GM19035 (cell line): ENCODE data around the gene ASCL3.
"Not testable (repeated sequence)": the region's sequence is repeated elsewhere in the genome, so short reads cannot be mapped to it uniquely, and the experiment has no call there.

Experiments
- ATAC-seq: cut with Tn5 transposase; IDR thresholded peaks from one replicate; pipeline ENCODE4 v1.9.1; 2021; ENCODE audit not compliant: unreplicated experiment

ASCL3 gene

DNA sequence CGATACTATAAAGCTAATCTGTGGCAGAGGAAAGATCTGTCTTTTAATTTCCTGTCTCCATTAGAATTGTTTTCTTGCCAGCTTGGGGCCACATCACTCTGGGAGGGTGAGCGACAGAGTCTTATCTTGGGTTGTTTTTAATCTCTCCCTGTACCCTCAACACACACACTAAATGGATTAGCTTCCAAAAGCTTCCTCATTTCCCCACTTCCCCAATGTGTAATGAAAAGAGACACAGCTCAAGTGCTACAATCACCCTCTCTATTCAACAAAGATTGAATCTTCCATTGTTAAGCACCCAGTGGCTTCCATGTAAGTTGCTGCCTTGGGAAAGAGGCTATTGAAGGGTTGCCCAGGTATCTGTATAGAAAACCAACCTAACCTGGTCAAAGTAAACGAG is 6.1 kb upstream of the ASCL3 start:
- ATAC-seq, result no peak

DNA sequence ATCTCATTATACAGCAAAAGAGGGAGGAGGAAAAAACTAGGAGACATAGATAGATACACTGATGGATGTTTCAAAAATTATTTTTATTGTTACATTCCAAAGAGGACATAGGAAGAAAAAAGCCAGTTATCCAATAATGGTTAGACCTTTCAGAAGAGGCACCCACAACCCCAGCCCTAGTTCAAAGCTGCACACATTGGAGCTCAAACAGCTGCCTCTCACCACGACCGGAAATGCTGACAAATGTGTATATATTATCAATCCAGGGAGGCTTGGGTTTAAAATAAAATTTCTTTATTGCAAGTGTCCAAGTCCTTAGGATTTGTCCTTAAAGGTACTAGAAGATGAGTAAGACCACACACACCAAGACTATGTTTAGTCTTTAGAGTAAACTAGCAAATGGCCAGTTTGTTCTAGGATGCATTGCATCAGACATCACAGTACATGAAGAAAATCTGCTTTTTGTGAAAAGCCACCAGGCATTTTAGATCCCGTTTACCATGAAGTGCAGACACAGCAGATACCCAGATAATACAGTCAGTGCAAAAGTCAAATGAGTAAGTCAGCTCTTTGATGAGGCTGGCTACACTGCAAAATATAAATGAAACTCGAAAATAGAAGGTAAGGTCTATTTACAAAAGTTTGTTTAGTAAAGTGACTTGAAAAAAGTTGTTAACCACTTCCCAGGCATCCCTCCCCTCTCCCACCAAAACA is 4.6 kb upstream of the ASCL3 start:
- ATAC-seq, result no peak

DNA sequence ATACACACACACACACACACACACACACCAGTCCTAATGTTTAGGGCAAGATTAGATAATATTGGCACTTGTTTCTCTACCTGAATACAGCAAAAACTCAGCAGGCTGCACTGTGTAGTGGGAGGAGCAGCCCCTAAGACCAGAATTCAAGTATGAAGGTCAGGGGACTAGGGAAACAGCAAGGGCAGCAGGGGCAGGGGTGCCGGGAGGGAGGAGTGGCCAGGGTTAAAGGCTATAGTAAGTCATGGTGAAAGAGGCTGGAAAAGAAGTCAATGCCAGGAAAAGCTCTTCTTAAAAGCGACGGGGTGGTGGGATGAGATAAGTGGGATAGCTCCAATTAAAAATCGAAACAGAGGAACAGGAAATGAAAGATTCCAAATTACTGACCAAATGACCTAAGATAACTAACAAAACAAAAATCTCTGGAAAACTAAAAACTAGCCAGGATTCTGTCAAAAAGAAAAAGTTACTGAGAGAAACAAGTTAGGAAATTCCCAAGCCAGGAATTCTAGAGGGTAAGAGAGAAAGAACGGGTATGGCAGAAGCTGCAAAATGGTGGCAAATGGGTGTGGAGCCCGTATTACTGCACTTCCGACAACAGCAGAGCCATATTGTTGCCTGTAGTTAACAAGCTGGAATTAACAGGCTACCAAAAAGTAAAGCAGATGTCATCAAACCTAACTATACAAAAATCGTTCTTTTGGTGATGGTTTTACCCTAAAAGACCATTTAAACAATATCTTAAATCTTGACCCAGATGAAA is 1.3 kb downstream of the ASCL3 start:
- no peak for ATAC-seq

DNA sequence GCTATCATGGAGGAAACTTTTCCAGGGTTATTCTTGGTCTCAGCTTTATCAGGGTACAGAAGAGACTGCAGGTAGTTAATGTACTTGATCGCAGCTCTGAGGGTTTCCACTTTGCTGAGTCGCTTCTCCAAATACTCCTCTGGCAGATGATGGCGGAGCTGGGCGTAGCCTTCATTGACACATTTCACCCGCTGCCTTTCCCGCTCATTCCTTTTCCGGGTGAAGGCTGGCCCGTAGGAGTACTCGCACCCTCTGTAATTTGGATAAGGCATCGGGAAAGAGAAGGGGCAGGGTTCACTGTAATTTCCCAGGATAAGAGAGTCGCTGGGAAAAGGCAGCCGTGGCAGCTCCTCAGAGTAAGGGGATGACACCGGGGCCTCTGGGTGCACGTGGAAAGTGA is 5.2 kb downstream of the ASCL3 start:
- no peak for ATAC-seq

DNA sequence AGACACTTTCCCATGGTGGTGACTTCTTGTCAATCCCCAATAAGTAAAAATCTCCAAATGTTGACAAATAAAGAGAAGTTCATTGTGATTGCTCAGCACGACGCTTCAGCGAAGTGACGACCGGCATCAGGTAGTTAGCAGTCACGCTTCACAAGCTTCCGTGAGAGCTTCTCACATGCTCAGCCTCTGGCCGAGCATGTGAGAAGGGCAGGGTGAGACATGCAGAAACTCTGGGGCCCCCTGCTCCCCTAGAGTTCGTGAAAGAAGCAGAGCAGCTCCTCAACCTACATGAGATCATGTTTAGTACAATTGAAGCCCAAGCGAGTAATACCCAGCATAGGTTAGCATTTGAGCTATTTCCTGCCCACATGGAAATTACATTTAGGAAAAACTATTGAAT is 5.7 kb downstream of the ASCL3 start:
- no peak for ATAC-seq

DNA sequence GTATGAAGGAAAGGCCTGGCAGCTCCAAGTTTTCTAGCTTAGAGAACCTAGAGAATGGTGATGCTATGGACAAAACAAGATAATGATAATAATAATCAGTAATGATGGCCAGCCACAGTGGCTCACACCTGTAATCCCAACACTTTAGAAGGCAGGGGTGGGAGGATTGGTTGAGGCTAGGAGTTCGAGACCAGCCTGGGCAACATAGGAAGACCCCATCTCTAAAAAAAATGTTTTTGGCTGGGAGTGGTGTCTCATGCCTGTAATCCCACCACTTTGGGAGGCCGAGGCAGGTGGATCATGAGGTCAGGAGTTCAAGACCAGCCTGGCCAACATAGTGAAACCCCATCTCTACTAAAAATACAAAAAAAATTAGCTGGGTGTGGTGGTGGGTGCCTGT is 7.0 kb downstream of the ASCL3 start:
- ATAC-seq, result not testable (repeated sequence)

DNA sequence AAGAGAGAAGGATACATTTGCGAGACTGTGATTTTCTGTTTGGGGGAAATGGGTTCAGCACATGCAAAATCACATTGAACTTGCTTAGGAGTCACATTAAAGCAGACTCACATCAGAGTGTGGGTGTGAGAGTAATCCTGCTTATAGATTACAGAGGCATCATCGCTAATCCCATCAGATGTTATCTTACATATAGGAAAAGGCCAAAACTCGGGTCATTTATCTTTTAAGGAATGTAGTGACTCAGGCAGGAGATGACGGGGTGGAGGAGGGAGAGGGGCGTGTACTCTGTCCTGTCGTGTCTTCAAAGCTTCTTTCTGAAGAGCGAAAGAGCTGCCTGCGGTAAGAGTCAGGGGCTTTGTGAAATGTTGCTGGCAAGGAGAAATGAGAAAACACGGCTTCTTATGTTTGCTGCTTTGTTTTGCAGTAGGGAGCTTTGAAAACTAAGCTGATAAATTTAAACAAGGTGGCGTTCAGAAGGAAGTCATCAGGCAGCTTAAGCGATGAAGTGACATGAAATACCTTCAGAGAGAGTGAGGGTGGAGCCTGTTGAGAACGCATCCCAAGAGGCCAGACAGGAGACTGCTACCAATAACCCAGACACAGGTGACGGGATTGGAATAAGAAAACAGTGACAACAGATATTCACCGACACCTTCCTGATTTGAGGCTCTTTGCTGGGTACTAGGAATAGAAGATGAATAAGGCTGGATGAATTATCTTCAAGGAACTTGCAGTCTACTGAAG is 7.9 kb downstream of the ASCL3 start:
- ATAC-seq, result no peak

DNA sequence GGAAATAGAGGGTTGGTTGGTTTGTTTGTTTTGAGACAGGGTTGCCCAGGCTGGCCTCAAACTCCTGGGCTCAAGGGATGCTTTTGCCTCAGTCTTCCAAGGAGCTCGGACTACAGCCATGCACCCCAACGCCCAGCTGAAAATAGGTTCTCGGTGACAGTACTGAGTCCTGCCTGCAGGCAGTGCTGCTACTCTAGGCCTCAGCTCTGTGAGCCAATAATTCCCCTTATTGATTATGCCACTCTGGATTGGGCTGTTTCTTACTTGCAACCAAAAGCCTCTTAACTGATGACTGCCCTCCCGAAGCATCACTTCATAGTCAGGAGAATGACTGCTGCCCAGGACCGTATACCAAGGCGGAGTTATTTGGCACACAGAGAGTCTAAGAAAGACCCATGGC is 8.9 kb downstream of the ASCL3 start:
- no peak for ATAC-seq

DNA sequence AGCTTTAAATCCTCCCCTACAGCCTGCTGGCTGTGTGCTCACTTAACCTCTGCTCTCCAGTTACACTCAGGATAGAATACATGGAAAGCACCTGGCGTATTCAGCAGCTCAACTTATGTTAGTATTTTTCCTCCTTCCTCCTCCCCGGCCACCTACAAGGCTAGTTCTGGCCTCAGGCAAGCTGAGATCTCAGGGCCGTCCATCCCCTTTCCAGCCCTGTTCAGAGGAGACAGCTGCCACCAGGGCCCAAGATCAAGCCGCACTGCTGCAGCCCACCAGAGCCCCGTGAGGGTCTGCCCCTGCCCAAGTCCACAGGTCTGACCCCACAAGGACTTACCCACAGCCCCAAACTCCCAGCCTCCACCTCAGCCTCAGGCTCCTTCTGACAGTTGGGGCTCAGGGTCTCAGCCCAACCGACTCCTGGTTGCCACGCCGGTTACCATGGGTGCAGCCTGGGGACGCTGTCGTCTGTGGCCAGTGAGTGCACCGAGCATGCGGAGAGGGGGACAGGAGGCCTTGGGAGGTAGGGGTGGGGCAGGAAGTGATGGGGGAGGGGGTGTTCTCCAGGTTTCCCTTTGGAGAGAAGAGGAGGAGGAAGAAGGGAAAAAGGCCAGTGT is 10.1 kb downstream of the ASCL3 start, which contains the start of gene C11orf16:
C11orf16 (minus strand) TSS at position 384 of the 617 bp plus-strand sequence. CDS start 639 bp downstream, outside the sequence.
- no peak for ATAC-seq

DNA sequence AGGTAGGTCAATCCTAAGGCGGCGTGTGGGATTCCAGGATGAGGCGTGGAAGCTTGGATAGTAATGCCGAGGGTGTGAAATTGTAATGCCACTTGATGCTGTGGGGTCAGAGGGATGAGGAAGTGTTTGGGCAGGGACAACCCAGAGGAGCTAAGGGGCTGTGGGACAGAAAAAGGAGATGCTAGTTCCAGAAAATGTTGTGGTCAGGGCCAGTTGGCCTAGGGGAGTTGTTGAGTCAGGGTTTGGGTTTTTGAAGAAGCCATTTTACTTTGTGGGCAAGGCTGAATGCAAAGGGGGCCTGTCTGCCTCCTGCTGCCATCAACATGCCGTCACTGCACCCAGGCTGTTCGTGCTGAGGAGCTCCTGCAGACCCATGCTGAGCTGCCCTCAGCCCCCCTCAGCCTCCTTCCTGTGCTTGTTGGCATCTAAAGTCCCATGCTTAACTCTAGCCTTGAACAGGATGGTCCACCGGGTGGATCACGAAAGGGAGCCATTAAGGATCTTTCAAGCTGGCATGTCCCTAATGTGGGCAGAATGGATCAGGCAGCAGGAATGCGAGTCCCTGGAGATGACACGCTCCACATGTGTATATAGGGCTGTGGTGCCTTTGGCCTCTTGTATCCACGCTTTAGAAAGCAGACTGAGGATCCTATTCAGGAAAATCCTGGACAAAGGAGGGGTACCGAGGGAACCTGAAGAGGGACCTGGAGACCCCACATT is 12.2 kb downstream of the ASCL3 start:
- ATAC-seq, result no peak

DNA sequence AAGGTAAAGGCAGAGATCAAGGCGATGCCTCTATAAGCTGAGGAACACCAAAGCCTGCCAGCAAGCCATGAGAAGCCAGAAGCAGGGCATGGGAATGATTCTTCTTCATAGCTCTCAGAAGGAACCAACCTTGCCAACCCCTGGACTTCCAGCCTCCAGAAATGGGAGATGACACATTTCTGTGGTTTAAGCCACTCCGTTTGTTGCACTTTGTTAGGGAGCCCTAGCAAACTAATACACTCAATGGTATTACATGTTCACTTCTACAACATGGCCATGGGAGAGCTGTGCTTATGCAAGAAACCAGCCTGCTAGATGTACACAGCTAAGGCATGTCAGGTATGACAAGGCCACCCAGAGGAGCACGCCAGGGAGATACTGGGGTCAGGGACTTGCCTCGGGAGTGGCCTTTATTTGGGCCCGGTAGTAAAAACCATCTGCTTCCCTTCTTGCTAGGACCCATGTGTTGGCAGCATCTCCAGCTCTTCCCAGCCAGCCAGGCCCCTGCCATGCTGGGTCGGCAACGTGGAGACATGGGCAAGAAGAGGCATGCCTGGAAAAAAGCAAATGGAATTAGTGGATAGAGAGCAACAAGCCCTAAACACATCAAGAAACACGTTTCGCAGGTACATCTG is 13.7 kb downstream of the ASCL3 start:
- ATAC-seq, result no peak

DNA sequence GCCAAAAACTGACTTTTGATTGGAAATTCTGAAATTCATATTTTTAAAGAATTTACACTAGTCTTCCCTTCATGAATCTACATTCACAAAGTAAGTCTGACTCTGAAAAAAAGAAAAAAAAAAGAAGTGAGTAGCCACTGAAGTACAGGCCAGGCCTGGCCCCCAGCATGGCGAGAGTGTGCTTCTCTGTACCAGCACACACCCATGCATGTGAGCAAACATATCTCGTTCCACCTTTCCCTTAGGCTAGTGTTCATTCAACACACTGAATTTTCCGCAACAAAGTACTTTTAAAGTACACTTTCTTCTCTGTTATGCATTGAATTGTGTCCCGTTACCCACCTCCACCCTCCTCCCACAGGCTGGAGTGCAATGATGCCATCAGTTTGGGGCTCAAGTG is 14.6 kb downstream of the ASCL3 start:
- ATAC-seq, result no peak

DNA sequence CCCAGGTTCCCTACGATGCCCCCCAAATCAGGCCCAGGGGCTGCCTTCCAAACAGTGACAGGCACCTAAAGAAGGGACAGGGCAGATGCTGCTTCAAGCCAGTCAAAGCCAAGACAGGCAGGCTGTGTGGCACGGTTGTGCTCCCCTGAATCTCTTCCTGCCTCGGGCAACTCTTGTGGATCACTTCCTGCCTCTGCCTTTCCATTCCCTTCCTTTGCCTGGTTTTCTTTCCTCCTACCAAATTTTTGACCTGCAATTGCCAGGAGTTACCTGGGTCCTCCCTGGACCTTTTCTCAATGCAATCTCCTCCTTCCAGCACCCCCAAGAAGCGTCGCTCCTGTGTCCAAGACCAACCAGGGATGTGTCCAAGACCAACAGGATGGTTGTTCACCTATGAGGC is 15.6 kb downstream of the ASCL3 start:
- ATAC-seq, result no peak

DNA sequence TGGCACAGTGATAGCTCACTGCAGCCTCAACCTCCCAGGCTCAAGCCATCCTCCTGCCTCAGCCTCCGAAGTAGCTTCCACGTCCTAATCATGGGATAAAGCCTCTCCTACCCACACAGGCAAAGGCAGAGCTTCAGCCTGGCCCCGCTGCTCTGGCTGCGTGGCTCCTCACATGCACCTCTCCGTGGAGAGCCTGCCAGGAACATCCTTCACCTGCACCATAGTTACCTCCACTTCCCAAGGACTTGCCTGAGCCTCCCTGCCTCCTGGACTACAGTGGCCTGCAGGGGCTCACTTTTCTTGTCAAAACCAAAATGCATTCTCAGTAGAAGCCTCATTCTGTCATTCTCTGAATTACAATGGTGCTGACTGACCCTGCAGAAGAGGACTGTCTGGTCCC is 16.6 kb downstream of the ASCL3 start:
- no peak for ATAC-seq

DNA sequence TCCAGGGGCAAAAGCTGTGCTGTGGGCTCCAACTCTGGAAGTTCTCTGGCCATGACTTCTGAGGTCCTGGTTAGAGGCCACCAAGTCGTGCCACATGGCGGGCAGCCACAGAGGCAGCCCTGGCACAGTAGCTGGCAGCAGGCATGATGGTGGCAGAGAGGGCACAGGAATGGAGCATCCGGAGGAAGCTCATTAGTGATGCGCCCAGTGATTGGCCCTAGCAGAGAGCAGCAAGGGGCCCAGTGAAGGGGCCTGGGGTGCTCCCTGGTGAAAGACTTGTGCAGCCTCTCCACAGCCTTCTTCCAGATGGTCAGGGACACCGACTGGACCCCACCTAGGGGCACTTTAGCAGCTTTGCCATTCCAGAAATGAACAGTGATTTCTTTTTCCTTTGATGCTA is 17.1 kb downstream of the ASCL3 start:
- ATAC-seq, result no peak

DNA sequence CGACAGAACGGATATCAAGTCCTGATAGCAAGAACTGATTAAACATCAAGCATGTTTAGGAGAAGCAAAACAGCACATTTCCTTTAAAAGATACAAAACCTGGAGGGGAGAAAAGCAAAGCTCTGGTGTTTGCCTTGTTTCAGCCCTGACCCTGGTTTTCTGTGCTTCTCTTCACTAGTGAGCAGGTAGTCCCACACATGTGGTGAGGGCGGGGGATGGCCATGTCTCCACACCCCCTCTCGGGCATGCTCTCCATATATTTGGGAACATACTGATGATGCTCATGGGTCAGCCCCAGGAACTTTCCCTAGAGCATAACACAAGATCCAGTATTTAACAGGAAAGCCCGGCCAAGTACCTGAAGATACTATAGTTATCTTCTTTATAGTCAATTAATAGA is 20.1 kb downstream of the ASCL3 start:
- ATAC-seq, result no peak

DNA sequence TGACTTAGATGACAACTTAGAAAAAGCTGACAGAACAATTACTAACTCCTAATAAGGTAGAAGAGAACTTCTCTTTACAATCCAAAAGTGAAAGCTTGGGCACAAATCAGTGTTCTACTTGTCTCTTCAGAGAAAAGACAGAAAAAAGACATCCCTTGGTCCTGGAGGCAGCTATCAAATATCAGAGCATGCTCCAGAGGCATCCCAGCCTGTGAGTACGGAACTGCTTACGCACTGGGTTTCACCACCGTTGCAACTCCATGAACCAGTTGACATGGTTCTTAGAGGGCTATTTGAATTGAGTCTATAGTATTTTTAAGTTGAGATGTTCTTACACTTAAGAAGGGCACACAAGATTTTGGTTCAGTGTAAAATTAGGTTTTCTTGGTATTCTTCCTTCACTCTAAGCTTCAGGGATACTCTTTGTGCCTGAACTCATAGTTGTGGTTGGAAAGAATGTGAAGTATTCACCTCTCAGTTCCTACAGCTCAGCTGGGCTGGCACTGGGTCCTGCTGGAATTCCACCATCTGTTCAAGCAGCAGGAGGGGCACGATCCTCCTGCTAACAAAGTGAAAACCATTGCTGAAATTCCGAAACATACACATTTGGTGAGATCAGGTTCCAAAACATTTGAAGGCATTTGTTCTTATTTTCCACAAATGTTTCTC is 25.5 kb downstream of the ASCL3 start:
- no peak for ATAC-seq

DNA sequence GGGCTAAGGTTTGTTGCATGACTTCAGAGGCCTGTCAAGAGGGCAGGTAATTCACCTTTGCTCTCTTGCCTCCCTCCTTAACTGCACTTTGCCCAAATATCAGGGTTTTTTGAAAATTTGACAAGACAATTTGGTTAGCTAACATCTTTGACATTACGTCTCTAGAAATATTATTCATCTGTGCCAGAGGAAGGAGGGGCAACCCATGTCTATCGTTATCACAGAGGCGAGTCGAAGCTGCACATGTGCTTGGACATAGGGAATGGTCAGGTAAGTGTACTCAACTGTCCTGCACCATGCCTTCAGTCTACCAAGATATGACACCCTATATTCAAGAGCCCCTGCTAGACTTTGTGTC is 28.2 kb downstream of the ASCL3 start:
- ATAC-seq, result no peak

DNA sequence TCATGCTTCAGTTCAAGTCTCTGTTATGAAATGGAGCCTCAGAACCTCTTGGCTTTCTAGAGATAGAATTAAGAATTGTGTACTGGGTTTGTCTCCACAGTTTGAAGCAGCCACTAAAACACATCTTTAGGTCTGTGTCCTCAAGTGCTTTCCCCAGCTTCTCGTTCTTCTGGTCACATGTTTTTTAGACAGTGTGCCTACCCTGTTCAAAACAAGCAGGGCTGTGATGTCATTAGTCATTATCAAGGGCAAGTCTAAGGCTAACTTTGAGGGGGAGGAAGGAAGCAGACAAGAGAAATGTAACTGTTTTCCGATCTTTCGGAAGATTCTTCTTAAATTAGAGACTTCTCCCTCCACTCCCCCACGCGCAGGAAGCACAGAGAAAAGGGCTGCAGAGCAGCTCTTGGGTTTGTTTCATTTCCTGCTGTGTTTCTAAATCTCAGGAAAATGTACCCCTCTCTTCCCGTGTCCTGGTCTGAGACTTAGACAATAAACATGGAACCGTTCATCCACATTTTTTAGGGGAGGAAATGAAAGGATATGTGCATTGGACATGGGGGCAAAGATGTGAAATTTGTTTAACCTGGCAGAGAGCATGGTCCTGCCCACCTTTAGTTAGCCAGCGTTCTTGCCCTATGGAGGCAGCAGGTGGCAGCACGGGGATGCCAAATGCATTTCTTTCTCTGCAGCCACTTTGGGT is 28.7 kb downstream of the ASCL3 start:
- no peak for ATAC-seq
